ENCODE results near the gene CEACAM18.

The CEACAM18 gene

DNA sequence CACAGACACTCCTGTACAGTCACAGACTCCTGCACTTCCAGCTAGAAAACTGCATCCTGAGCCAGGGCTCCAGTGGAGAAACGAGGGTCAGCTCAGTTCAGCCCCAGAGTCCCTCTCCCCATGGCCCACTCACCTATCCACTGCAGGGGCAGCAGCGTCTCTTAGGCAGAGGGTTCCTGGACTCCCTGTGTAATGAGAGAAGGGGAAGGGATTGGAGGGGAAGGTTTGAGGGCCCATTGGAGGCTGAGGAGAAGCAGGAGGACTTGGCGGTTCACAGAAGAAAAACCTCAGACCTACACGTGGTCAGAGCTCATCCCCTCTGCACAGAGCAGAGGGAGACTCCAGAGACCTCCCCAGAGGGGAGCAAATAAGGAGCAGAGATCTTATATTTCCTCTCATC, 9.2 kb upstream of the CEACAM18 start:
- TF ChIP-seq POLR2A (IDR thresholded peaks at IDR 0.05; ENCODE audit: low read depth, low read length): no peak
- no peak for DNase-seq (ENCODE audit: insufficient read length, low spot score)
- FAIRE-seq: no peak

DNA sequence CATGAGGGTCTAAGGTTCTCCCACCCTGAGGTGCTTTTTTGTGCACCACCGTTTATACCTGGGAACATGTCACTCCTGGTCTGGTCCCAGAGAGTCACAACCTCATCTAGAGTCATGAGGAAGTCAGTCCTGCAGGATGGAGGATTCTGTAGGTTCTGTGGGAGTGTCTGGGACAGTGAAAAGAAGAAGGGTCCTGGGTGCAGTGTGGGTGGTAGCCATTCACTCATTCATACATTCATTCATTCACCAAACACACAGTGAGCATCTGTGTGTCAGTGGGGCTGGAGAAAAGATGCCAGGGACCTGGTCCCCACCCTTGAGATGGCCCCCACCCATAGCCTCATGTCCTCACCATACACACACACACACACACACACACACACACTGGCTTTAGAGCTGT, 8.7 kb upstream of the CEACAM18 start:
- no peak for TF ChIP-seq POLR2A (IDR thresholded peaks at IDR 0.05; ENCODE audit: low read depth, low read length)
- FAIRE-seq: no peak

DNA sequence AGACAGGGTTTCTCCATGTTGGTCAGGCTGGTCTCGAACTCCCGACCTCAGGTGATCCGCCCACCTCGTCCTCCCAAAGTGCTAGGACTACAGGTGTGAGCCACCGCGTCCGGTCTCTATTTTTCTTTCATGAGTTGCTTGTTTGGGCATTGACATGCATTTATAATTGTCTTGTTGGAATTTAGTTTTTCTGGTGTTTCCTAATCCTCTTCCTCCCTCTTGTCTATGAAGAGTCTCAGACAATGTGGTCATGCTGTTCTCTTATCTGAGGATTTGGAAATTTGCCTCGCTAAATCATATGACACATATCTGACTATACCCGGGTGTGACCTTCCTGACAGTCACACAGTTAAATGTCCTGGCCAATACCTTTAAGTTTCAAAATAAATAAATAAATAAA, 7.4 kb upstream of the CEACAM18 start:
- DNase-seq (ENCODE audit: insufficient read length, low spot score): no peak
- no peak for TF ChIP-seq POLR2A (IDR thresholded peaks at IDR 0.05; ENCODE audit: low read depth, low read length)
- no peak for FAIRE-seq

More for the DNA sequence above, 8.7 kb upstream of the CEACAM18 start:
- no peak for DNase-seq (ENCODE audit: insufficient read length, low spot score)

DNA sequence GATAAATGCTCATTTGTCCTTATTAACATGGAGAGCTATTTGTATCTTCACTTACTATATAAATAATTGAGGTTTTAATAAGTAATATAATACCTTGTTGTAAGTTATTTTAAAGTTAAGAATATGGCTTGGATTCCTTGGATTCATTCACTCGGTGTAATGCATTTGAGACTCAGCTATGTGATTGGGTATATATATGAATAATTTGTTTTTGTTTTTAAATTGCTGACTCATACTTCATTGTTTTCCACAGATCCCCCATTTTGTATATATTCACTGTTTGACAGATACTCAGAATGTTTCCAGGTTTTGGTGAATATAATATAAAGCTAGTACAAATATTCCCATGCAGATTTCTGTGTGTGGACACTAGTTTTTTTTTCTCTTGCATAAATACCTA, 6.8 kb upstream of the CEACAM18 start:
- no peak for TF ChIP-seq POLR2A (IDR thresholded peaks at IDR 0.05; ENCODE audit: low read depth, low read length)
- FAIRE-seq (no peak), DNase-seq (ENCODE audit: insufficient read length, low spot score) (no peak)

DNA sequence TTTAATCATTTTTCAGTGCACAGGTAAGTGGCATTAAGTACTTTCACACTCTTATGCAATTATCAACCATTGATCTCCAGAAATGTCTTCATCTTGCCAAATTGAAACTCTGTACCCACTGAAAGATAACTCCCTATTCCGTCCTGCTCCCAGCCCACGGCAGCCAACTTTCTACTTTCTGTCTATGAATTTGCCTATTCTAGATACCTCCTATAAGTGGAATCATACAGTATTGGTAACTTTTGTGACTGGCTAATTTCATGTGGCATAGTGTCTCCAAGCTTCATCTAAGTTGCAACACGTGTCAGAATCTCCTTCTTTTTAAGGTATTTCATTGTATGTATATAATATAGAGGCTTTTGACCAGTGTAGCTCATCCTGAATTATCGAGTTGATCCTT, 5.7 kb upstream of the CEACAM18 start:
- no peak for TF ChIP-seq POLR2A (IDR thresholded peaks at IDR 0.05; ENCODE audit: low read depth, low read length)
- FAIRE-seq (no peak), DNase-seq (ENCODE audit: insufficient read length, low spot score) (no peak)

DNA sequence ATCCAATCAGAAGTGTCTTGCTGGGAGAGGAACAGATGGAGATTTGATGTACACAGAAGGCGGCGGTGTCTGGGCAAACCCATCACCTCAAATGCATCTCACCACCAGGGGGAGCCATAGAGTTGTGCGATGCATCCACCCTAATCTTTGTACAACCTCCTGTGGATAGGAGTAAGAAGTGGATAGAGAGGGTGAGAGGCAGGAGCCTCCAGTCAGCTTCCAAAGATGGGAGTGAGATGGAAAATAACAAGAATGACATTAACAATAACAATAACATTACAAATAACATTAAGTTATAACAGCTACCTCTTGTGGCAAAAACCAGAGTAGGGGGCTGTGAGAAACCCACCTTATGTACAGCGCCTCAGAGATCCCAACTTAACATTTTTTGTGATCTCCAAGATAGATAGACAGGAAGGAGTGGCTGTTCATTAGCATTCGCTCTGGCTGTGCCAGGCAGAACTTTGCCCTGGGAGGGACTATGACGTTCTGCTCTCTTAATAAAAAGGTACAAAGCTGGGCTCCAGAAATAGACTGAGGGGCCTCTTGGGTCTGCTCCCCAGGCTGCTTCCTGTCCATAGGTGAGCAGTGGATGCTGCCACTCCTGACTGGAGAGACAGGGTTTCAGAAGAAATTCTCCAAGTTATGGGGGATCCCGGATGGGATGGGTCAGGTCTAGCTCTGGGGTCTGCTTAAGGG, 5.2 kb upstream of the CEACAM18 start:
- no peak for TF ChIP-seq POLR2A (IDR thresholded peaks at IDR 0.05; ENCODE audit: low read depth, low read length)
- FAIRE-seq (peak; percentile 45), DNase-seq (ENCODE audit: insufficient read length, low spot score) (peak; percentile 54)

DNA sequence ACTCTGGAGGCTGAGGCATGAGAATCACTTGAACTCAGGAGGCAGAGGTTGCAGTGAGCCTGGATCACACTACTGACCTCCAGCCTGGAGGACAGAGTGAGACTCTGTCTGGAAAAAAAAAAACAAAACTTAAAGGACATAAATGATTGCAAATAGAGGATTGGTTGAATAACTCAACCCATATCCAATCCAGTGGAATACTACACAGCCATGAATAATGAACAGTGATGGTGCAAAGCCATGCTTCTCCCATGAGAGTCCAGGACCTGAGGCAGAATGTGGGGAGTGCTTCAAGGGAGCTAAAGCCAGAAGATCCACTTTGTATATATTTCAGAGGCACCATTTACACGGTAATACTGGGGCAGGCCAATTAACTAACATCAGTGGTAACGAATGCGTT, 2.2 kb upstream of the CEACAM18 start:
- no peak for FAIRE-seq
- no peak for TF ChIP-seq POLR2A (IDR thresholded peaks at IDR 0.05; ENCODE audit: low read depth, low read length)
- DNase-seq (ENCODE audit: insufficient read length, low spot score): no peak

DNA sequence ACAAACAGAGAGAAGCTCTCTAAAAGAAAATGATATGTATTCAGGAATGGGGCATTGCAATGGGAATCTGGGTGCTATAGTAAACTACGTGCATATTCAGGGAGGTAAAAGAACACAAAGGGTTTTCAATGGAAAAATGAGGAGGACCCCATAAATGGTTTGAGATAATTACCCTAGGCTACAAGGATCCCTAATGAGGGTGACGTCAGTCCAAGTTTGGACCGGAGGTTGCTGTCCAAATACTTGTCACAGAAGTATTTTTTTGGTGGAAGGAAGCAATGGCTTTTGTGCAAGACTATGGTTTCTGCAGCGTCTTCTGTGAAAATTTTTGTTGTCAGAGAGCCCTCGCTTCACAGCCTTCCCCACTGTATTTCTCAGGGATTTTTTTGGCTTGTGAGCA, 995 bp upstream of the CEACAM18 start:
- TF ChIP-seq POLR2A (IDR thresholded peaks at IDR 0.05; ENCODE audit: low read depth, low read length): no peak
- FAIRE-seq: no peak
- no peak for DNase-seq (ENCODE audit: insufficient read length, low spot score)

DNA sequence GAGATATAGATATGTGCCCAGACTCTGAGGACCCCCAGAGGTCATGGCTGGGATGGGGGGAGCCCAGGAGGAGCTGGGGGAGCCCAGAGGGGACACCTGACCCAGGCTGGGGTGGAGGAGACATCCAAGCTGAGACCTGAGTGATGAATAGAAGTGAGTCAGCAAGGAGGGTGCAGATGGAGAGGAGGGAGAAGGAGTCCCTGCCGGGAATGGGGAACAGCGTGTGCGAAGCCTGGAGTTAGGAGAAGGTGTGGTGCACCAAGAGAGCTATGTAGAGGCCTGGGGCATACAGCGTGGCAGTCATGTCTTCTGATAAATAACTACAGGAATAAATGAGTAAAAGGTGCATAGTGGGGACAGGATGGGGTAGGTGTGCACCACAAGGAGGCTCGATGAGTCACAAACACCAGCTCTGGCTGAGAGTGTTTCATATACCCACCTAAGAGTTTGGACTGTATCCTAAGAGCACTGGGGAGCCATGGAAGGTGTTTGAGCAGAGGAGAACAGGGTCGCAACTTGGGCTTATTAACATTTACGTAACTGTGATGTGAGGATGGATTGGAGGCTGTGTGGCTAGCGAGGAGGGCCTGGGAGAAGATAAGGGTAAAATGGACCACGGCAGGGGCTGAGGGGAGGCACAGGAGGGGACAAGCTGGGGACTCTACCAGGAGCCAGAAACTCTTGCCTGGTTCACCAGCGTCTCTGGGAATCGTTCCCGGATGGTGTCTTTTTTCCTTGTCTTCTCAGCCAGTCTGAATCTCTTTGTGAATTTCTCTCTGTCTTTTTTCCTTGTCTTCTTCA, 1.4 kb downstream of the CEACAM18 start:
- TF ChIP-seq POLR2A (IDR thresholded peaks at IDR 0.05; ENCODE audit: low read depth, low read length): no peak
- DNase-seq (ENCODE audit: insufficient read length, low spot score) (no peak), FAIRE-seq (no peak)

DNA sequence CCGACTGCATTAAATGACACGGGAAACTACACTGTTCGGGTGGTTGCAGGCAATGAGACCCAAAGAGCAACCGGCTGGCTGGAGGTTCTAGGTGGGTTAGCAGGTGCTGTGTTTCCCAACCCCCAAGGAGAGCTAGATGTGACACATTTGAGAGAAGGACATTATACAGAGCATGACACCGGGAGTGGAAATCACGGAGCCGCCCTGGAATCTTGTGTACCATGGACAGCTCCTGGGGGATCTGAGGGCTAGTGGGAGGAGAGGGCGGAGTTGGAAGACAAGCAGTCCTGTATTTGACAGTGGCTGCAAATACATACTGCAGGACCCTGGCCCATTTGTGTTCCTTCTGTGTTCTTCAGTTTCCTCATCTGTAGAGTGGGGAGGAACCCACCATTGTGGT, 2.3 kb downstream of the CEACAM18 start:
- FAIRE-seq (no peak), DNase-seq (ENCODE audit: insufficient read length, low spot score) (no peak)
- no peak for TF ChIP-seq POLR2A (IDR thresholded peaks at IDR 0.05; ENCODE audit: low read depth, low read length)

DNA sequence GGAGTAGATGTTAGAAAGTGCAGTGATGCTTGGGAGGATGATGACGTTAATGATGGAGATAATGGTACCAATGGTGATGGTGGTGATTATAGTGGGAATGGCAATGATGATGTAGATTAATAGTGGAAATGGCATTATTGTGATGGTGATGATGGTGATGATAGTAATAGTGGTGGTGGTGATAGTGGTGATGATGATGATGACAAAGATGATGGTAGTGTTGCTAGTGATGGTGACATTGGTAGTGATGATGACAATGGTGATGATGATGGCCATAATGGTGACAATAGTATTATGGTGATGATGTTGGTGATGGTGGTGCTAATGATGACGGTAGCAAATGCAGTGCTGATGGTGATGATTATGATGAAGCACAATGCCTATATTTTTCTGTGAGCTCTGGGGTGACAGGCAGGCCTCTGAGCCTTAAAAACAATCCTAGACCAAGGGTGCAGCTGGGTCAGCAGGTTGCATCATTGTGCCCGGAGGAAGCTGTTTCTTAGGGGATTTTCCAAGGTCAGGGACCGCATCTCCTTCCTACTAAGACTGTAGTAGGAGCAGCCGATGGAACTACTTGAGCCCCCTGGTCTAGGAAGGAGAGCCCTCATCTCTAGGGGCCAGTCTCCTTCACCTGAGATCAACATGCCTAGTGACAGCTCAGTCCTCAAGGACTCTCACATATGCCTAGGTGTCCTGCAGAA, 7.8 kb downstream of the CEACAM18 start:
- DNase-seq (ENCODE audit: insufficient read length, low spot score) (no peak), FAIRE-seq (no peak)
- no peak for TF ChIP-seq POLR2A (IDR thresholded peaks at IDR 0.05; ENCODE audit: low read depth, low read length)

DNA sequence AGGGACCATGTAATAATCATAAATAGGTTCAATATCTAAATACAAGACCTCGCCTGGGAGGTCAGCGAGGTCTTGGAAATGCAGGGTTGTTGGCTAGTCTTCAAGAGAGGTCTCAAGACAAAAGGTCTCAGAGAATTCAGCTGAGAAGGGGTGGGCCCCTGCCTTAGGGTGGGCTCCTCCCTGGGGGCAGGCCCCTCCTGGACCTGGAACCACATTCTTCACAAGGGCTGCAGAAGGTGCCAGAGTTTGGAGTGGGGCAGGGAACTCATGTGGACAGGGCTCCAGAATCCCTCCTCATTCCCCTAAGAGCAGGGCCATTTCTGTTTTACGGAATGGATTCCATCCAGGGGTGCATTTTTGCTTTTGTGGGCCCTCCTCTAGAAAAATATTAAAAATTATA, 10.2 kb downstream of the CEACAM18 start:
- no peak for TF ChIP-seq POLR2A (IDR thresholded peaks at IDR 0.05; ENCODE audit: low read depth, low read length)
- no peak for DNase-seq (ENCODE audit: insufficient read length, low spot score)
- no peak for FAIRE-seq

DNA sequence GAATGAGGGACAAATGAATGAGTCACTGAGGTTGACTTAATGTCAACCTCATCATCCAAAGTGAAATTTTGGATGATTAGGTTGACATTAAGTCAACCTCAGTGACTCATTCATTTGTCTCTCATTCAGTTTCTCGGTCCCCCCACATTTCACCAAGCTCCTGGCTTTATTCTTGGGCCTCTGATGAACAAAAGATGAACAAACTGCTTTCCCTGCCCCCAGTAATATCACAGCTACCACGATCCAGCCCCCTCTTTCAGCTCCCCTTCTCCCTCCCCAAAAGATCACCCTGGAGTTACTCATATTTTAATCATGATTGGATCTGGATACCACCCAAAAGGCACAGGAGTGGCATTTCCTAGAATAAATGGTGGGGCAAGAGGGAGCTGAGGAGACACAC, 10.8 kb downstream of the CEACAM18 start:
- DNase-seq (ENCODE audit: insufficient read length, low spot score) (no peak), FAIRE-seq (no peak)
- no peak for TF ChIP-seq POLR2A (IDR thresholded peaks at IDR 0.05; ENCODE audit: low read depth, low read length)

DNA sequence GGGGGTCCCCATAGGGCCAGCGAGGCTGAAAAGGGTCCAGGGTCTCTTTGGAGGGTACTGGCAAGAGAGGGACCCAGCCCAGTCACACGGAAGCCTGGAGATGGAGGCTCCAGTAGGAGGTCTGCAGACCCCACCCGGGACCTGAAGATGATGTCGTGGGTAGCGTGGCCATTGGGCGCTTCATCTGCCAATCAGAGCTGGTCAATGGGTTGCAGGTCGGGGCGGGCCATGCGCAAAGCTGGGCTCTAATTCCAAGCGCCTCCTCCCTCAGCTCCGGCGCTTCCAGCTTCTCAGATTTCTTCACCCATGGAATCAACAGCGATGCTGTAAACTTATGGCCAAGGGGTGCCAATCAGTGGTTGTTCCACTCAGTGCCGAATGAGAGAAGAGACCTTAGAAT, 12.3 kb downstream of the CEACAM18 start:
- FAIRE-seq (no peak), DNase-seq (ENCODE audit: insufficient read length, low spot score) (no peak)
- no peak for TF ChIP-seq POLR2A (IDR thresholded peaks at IDR 0.05; ENCODE audit: low read depth, low read length)

Data from H54 (cell line).